Dedifferentiated amniotic fluid mesenchymal stem cell (primary cell): Measurements from ENCODE around the gene PDLIM5.
A peak's percentile ranks its signal among the peaks of the same experiment; 100 is the strongest.
"Not testable (repeated sequence)": the region's sequence is repeated elsewhere in the genome, so short reads cannot be mapped to it uniquely, and the experiment has no call there.

Source experiments
- DNase-seq: peaks from one replicate; pipeline ENCODE4 v3.0.0-alpha.2; 2016; ENCODE audit errors: extremely low spot score

Gene PDLIM5, protein sequence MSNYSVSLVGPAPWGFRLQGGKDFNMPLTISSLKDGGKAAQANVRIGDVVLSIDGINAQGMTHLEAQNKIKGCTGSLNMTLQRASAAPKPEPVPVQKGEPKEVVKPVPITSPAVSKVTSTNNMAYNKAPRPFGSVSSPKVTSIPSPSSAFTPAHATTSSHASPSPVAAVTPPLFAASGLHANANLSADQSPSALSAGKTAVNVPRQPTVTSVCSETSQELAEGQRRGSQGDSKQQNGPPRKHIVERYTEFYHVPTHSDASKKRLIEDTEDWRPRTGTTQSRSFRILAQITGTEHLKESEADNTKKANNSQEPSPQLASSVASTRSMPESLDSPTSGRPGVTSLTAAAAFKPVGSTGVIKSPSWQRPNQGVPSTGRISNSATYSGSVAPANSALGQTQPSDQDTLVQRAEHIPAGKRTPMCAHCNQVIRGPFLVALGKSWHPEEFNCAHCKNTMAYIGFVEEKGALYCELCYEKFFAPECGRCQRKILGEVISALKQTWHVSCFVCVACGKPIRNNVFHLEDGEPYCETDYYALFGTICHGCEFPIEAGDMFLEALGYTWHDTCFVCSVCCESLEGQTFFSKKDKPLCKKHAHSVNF

DNA sequence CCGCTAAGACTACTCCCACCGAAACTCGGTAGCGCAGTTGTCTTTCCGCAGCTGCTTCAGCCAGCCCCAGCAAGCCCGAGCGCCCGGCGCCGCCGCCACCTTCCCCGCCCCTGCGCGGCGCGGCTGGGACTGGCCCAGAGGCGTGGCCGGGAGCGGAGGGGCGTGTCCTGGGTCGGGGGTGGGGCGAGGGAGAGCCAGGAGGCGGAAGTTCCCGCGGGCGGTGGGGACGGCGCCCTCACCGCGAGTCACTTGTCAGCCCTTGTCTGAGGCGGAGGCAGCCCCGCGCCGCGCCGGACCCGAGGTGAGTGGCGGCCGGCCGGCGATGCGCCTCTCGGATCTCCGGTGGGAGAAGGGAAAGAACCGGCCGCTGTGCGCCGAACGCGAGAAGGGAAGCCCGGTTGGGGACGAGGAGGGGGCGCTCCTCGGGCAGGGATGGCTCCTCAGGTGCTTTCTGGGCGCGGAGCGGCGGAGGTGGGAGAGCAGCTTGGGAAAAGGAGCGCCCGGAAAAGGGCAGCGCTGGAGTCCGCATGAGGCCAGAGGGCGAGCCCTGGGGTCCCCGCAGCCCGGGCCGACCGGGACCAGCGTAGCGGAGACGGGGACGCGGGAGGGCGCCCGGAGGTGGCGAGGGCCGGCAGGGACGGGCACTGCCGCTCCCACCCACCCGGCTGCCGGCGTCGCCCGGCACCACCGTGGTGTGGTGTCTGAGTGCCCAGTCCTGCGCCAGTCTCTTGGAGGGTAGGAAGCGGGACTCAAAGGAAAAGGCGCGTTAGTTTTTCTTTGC is at the start of gene PDLIM5:
Gene PDLIM5, plus strand, starts transcription at position 248 of the 781 bp plus-strand sequence. CDS start 3,347 bp downstream, outside the sequence.
- DNase-seq: peak; percentile 85

DNA sequence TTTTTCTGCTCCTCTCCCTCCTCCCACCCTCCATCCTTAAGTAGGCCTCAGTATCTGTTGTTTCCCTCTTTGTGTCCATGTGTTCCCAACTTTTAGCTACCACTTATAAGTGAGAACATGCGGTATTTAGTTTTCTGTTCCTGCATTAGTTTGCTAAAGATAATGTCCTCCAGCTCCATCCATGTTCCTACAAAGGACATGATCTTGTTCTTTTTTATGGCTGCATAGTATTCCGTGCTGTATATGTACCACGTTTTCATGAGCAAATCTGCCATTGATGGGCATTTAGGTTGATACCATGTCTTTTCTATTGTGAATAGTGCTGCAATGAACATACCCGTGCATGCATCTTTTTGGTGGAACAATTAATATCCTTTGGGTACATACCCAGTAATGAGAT is 49.3 kb upstream of the PDLIM5 start:
- not testable (repeated sequence) for DNase-seq

DNA sequence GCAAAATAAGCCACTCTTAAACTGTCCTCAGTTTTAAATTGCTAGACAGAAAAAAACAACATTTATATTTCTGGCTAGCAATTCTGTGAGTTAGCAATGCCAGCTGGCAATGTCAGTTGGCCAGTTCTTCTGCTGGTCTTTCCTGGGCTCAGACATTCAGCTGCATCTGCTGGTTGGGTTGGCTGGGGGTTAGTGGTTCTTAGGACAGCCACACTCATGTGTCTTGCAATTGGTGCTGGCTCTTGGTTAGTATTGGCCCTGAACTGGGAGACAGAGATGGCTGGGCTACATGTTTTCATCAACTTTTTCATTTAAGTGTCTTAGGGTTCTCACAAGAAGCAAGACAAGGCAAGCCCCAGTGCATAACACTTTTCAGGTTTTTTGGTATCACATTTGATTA is 48.0 kb upstream of the PDLIM5 start:
- DNase-seq: no peak

DNA sequence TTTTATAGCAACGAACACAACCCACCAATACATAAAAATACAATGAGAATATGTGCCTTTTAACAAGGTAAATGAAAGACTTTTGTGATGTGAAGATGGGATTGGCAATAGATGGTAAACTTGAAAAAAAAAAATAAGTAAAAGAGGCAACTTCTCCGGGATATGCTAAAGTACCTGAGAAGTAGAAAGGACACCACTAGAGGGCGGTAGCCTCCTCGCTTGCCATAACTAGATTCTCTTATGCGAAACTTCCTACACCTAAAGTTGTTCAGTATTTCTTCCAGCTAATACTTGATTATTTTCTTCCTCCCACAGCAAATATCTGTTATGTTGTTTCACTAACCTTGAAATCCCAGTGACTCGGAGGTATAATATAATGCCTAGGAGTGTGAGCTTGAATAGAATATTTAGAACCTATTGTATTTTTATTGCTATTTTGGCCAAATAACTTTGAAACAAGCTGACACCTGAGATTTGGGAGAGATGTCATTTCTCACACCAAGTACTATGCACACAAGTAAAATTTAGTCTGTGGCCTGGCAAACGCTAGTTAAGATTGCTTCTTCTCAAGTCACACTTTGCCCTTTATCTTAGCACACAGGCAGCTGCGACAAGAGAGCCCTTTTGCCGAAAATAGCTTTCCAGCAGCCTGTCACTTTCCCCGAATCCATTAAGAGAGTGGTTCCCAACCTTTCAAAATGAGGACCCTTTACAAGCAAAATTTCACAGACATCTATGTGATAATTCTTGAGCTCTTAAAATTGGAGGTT is 44.9 kb upstream of the PDLIM5 start:
- peak; percentile 91 for DNase-seq

DNA sequence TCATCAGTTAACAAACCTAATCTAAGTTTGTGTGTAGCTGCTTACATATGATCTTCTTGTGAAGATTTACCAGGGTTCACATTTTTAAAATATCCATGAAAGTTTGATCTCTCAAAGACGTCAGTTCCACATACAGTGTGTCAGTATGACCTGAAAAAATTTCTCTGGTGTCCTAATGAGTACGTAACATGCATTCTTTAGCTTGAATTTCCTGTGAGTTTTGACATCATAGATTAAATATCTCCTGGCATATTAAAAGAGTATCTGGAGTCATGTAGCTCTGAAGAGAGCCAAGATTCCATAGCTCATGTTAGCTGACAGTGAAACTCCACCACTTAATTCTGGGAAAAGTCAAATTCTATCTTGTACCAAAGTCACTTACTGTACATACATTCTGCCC is 43.9 kb upstream of the PDLIM5 start:
- DNase-seq: no peak

DNA sequence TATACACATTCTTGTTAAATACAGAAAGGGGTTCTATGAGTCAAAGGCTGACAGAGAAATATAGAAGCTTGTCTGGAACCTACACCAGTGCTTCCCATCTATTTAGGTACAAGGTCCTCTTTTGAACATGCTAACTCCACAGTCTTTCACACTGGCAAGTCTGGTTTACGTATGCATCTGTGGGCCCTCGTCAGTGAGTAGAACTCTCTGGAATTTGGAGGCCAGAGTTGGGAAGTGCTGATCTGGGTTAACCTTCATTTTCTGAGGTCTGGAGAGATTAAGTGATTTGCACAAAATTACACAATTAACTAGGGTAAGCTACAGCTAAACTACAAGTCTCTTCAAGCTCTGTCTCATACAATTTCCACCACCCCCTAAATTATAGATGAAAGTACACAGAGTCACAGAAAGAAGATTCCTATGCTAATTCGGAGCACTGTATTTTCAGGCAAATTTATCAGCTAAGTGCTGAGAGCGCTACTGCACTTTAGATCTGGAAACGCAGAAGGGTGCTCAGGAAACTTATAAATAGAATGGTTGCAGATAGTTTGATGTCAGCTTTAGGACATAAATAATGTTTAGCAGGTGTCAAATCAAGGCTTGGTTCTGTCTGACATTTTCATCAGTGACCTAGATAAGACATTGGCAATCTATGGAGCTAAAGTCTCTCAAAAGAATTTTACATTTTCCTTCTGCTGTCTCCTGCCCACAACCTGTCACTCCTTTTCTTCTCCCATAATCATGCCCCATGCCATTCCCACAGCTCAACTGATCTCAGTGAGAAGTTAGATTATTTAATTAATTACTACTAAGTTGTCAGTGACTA is 43.0 kb upstream of the PDLIM5 start:
- no peak for DNase-seq

DNA sequence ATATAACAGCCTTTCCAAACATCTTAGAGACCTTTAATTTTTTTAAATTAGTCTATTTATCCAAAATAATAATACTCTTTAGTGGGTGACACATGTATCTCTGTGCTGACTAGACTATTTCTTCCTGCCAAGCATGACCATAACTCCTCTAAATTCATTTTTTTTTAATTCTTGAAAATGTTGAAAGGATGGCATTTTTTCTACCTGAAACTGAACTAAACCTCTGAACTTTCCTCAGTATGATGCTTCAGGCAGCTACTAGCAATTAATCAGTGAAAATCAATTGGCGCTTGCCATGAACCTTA is 42.4 kb upstream of the PDLIM5 start:
- no peak for DNase-seq

DNA sequence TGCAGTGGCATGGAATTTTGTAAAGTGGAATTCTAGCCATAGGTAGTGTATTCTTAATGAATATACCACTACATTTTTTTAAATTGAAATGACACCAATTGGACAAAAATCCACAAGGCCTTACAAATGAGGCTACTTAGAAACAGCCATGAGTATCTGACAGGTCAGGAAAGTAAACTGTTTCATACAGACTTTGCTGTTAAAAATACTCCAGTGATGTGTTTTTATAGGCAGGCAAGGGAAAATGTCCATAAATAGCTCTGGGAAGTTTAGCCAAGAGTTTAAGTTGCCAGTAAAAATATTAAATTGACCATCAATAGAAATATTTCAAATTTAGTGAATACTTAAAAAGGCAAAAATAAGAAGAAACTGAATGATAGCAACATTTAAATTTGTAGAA is 41.8 kb upstream of the PDLIM5 start:
- DNase-seq: no peak

DNA sequence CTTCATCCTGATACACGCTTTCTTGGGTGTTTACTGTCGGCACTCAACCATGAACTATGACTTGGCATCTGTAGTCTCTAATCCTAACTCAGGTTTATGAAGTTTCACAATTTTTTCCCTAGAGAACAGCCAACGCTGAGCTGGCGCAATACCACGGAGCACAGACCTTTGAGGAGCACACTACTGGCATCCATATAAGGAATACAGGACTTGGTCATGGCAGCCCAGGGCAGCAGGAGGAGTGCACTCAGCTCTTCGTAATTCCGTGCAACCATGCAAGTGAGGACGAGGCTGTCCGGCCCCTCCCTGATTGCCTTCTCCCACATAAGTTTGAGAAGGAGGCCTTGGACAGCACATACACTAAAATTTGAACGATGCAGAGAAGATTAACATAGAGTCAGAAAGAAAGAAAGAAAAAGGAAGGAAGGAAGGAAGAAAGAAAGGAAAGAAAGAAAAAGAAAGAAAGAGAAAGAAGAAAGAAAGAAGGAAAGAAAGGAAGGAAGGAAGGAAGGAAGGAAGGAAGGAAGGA is 41.0 kb upstream of the PDLIM5 start:
- DNase-seq: no peak

DNA sequence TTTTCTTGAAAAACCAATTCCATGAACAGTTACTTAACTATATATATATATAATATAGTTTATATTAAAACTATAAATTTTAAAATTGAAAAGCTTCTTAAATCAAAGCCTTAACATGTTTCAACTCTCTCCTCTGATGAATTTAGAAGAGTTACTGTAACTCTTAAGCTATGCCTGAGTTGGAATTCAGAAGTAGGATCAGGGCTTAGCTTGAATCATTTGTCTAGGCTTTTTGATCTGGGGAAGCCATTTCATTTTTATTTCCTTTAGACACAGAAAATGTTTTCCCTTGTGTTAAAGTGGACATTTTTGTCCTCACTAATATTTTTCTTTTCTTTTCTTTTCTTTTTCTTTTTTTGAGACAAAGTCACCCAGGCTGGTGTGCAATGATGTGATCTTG is 40.4 kb upstream of the PDLIM5 start:
- no peak for DNase-seq

DNA sequence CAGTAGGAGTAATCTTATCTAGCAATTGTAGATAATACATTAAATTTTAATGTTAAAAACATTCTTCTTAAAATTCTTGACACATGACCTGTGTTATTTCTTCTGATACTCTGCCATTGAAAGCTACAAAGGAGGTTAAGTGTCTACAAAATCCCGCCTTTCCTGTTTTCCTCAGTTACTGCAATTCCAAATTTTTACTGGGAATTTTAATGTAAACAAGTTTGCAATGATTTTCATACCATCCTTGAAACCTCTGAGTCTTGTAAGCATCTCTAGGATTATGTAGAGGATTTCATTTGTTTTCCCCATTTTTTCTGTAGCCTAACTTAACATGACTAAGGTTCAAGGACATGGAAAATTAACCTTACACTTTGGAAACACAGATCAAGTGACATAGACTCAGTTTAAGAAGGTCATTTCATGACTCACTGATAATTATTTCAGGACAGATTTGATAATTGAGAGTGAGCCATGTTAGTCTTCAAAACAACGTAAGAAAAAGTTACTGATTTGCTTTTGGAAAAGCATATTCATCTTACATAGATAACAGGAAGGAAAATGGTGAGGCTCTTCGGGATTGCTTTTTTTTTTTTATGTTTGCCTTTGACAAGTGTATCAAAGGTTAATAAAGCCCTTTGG is 39.6 kb upstream of the PDLIM5 start:
- DNase-seq: no peak

DNA sequence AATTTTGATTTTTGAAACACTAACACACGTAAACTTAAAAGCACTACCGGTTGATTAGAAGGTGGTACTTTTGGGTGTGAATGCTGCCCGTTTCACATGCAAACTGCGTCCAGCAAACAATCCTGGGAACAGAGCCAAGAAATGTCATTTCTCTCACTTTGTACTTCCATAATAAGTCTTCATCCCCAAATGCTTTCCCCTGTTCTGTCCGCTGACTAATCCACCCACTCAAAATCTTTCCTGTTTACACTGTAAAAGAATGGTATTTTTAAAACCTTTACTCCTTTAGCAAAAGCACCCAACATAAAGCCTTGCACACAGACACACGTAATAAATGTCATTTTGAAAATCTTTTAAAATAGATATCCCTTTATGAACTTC is 39.1 kb upstream of the PDLIM5 start:
- DNase-seq: peak; percentile 64

DNA sequence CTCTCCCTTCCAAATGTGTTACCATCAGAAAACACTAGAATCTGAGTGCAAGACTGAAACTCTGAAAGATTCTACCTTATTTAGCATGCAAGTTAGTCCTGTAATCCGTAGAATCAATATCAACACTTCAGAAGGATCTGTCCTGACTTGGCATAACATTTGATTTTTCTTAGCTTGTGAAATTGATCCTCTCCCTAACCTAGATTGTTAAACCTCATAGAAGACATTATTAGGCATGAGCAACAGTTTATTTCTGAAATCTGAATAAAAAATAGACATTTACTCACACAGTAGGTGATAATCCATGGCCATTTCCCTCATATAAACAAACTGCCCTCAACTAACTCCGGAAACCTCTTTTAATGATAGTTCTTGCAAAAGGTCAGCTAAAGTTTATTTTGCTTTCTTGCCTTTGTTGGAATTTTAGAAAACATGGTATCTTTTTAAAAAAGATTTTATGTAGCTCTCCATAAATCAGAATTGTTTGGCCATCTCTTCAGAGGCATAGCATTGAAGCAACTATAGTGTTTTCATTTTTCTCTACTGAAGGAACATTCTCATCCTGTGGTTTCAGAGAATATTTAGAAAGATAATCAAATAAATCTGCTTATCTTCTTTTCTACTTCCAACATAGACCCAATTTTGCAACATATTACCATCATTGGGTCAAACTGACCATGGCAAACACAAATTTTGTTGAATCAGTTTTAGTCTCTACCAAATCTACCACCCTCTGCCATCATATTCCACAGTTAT is 38.5 kb upstream of the PDLIM5 start:
- no peak for DNase-seq

DNA sequence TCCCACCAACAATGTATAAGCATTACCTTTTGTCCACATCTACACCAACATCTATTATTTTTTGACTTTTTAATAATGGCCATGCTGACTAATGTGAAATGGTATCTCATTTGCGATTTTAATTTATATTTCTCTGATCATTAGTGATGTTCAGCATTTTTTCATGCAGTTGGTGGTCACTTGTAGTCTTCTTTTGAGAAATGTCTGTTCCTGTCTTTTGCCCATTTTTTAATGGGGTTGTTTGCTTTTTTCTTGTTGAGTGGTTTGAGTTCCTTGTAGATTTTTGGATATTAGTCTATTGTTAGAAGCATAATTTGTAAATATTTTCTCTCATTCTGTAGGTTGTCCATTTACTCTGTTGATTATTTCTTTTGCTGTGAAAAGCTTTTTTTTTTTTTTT is 36.8 kb upstream of the PDLIM5 start:
- DNase-seq: no peak

DNA sequence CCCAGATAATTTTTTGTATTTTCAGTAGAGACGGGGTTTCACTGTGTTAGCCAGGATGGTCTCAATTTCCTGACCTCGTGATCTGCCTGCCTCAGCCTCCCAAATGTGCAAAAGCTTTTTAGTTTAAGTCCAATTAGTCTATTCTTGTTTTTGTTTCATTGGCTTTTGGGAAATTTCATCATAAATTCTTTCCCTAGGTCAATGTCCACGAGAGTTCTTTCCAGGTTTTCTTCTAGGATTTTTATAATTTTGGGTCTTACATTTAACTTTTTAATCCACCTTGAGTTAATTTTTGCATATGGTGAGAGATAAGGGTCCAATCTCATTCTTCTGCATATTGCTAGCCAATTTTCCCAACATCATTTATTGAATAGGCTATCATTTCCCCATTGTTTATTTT is 36.3 kb upstream of the PDLIM5 start:
- DNase-seq: no peak

DNA sequence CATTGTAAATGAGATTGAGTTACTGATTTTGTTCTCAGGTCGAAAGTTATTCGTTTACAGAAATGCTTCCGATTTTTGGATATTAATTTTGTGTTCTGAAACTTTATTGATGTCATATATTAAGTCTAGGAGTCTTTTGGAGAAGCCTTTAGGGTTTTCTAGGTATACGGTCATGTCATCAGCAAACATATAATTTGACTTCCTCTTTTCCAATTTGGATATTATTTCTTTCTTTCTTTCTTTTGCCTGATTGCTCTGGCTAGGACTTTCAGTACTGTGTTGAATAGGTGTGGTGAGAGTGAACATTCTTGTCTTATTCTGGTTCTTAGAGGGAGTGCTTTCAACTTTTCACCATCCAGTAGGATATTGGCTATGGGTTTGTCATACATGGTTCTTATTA is 35.4 kb upstream of the PDLIM5 start:
- DNase-seq: no peak

DNA sequence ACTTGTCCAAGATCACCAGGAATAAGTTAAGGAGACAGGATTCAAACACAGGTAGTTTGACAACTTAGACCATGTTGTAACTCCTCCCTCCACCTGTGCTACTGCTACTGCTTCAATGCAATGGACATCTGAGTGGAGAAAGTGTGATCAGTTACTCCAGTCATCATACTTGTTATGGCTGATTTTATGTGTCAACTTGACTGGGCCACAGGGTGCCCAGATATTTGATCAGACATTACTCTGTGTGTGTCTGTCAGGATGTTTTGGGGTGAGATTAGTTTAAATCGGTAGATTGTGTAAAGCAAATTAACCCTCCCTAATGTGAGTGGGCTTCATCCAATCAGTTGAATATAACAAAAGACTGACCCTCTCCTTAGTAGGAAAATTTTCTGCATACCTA is 34.8 kb upstream of the PDLIM5 start:
- no peak for DNase-seq

DNA sequence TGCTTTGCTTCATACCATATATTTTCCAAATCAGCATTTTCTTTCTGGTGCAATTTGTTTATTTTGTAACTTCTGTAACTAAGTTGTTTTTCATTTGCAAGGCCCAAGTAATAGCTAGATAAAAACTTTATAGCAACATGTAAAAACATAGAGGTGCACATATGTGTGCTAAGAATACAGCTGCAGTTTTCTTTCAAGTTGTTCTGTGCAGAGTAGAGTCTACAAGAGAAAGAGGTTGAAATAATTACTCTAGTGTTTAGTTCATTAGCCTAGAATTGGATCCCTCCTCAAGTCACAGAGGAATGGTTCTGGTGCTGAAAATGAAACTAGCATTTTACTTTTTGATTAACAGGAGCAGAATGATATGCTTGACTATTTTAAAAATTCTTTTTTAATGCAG is 32.2 kb upstream of the PDLIM5 start:
- DNase-seq: no peak

DNA sequence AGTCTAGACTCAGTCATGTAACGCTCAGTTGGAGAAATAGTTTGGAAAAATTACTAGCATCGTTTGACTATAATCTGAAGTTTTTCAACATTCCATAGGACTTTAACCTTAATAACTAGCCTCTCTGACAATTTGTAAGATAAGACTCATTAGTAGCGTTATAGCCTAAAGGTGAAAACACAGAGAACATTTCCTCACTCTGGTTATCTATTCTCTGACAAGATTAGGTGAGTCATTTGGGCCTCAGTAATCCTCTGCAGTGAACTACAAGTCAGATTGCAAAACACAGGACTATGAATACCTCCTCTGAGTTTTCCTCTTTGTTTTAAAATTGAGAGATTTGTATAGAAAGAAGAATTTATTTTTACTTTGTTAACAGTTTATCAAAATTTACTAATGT is 31.8 kb upstream of the PDLIM5 start:
- no peak for DNase-seq

DNA sequence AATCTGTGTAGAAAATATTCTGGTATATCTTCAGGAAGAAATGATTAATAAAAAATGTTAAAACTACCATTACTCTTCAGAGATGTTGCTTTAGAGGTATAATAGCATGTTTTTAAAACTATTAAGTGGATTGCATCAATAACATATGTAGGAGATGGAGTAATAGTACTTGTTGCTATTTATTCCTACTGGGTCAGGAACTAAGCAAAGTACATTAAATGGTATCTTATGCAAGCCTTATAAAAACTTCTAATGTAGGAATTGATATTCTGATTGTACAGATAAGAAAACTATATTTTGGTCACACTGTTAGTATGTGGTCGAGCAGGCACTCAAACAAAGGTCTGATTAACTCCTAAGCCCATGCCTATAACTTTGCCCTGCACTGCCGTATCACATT is 31.4 kb upstream of the PDLIM5 start:
- no peak for DNase-seq
